ENCODE results near the gene RDH13. TPM values are rescaled to one million over a fixed set of nuclear protein-coding genes. Genes with fewer than 3 reads are reported as not detected.

Gene RDH13
- total and polyA plus RNA-seq, 10 of the 15 experiments (the other 5 are each of a cell fraction or from before 2014, with no cell fraction given), result 1.3 to 11.6 (median 8.9) TPM

DNA sequence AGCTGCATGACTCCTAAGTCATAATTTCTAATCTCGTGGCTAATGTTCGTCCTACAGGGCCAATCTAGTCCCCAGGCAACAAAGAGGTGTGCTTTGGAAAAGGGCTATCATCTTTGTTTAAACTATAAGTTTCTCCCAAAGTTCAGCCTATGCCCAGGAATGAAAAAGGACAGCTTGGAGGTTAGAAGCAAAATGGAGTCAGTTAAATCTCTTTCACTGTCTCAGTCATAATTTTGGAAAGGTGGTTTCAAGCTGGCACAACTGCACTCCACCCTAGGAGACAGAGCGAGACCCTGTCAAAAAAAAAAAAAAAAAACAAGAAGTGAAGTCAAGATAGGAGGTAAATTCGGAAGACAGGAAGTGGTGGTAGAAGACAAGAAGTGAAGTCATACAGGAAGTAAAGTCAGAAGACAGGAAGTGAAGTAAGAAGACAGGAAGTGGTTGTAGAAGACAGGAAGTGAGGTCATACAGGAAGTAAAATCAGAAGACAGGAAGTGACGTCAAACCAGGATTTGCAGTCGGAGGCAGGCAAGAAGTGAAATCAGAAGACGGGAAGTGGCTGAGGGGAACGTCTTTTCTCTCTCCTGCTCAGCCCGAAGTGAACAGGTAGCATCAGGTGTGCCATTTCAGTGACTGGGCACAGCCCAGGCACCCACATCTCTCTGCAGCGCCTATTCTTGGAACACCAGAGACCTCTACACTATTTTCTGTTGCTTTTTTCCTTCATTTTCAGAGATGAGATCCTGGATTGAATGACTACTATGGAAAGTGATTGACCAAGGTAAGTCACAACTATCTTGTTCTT is 57.1 kb downstream of the RDH13 start (continued):
- TF ChIP-seq, protein P1, sequence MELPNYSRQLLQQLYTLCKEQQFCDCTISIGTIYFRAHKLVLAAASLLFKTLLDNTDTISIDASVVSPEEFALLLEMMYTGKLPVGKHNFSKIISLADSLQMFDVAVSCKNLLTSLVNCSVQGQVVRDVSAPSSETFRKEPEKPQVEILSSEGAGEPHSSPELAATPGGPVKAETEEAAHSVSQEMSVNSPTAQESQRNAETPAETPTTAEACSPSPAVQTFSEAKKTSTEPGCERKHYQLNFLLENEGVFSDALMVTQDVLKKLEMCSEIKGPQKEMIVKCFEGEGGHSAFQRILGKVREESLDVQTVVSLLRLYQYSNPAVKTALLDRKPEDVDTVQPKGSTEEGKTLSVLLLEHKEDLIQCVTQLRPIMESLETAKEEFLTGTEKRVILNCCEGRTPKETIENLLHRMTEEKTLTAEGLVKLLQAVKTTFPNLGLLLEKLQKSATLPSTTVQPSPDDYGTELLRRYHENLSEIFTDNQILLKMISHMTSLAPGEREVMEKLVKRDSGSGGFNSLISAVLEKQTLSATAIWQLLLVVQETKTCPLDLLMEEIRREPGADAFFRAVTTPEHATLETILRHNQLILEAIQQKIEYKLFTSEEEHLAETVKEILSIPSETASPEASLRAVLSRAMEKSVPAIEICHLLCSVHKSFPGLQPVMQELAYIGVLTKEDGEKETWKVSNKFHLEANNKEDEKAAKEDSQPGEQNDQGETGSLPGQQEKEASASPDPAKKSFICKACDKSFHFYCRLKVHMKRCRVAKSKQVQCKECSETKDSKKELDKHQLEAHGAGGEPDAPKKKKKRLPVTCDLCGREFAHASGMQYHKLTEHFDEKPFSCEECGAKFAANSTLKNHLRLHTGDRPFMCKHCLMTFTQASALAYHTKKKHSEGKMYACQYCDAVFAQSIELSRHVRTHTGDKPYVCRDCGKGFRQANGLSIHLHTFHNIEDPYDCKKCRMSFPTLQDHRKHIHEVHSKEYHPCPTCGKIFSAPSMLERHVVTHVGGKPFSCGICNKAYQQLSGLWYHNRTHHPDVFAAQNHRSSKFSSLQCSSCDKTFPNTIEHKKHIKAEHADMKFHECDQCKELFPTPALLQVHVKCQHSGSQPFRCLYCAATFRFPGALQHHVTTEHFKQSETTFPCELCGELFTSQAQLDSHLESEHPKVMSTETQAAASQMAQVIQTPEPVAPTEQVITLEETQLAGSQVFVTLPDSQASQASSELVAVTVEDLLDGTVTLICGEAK (IDR thresholded peaks at IDR 0.05; ENCODE audit: borderline replicate concordance), result peak; percentile 92
- TF ChIP-seq JUNB (IDR thresholded peaks at IDR 0.05) (0 out of 2 replicates have a peak, but pooled peaks have one; percentile 4), CREM (IDR thresholded peaks at IDR 0.05; ENCODE audit: low read depth) (peak; percentile 73), GABPA (IDR thresholded peaks at IDR 0.05; ENCODE audit: low read depth) (peak; percentile 94), PAX5 (IDR thresholded peaks at IDR 0.05; ENCODE audit: borderline replicate concordance, low read depth, low read length) (no peak), RBBP5 (conservative IDR thresholded peaks at IDR 0.05) (no peak), CREB1 (IDR thresholded peaks at IDR 0.05; ENCODE audit: low read depth) (peak; percentile 93), MXI1 (IDR thresholded peaks at IDR 0.05; ENCODE audit: low read depth, low read length) (no peak), EGR1 (IDR thresholded peaks at IDR 0.05; ENCODE audit: borderline replicate concordance in 1 of 2, low read depth in 2 of 2, low read length in 2 of 2) (no peak), NBN (IDR thresholded peaks at IDR 0.05) (peak; percentile 63; the same call in 1 of the 2 replicates), POLR2A (IDR thresholded peaks at IDR 0.05; ENCODE audit: low read depth, low read length) (peak; percentile 68), RUNX3 (IDR thresholded peaks at IDR 0.05; ENCODE audit: low read length) (peak; percentile 41; the same call in 1 of the 2 replicates), ETV6 (conservative IDR thresholded peaks at IDR 0.05 in 1 of 2, IDR thresholded peaks at IDR 0.05 in 1 of 2; ENCODE audit: borderline replicate concordance in 1 of 2, low read depth in 1 of 2) (peak in 1 of 2 experiments; percentile 86; a peak in 2 of 4 replicates), LARP7 (IDR thresholded peaks at IDR 0.05) (no peak), POLR2AphosphoS5 (IDR thresholded peaks at IDR 0.05; ENCODE audit: low read length) (peak; percentile 59)
- TF ChIP-seq, protein P2, sequence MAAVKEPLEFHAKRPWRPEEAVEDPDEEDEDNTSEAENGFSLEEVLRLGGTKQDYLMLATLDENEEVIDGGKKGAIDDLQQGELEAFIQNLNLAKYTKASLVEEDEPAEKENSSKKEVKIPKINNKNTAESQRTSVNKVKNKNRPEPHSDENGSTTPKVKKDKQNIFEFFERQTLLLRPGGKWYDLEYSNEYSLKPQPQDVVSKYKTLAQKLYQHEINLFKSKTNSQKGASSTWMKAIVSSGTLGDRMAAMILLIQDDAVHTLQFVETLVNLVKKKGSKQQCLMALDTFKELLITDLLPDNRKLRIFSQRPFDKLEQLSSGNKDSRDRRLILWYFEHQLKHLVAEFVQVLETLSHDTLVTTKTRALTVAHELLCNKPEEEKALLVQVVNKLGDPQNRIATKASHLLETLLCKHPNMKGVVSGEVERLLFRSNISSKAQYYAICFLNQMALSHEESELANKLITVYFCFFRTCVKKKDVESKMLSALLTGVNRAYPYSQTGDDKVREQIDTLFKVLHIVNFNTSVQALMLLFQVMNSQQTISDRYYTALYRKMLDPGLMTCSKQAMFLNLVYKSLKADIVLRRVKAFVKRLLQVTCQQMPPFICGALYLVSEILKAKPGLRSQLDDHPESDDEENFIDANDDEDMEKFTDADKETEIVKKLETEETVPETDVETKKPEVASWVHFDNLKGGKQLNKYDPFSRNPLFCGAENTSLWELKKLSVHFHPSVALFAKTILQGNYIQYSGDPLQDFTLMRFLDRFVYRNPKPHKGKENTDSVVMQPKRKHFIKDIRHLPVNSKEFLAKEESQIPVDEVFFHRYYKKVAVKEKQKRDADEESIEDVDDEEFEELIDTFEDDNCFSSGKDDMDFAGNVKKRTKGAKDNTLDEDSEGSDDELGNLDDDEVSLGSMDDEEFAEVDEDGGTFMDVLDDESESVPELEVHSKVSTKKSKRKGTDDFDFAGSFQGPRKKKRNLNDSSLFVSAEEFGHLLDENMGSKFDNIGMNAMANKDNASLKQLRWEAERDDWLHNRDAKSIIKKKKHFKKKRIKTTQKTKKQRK (IDR thresholded peaks at IDR 0.05; ENCODE audit: low read depth, low read length), result no peak
- TF ChIP-seq, protein P3, sequence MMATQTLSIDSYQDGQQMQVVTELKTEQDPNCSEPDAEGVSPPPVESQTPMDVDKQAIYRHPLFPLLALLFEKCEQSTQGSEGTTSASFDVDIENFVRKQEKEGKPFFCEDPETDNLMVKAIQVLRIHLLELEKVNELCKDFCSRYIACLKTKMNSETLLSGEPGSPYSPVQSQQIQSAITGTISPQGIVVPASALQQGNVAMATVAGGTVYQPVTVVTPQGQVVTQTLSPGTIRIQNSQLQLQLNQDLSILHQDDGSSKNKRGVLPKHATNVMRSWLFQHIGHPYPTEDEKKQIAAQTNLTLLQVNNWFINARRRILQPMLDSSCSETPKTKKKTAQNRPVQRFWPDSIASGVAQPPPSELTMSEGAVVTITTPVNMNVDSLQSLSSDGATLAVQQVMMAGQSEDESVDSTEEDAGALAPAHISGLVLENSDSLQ (IDR thresholded peaks at IDR 0.05), result peak; percentile 60
- TF ChIP-seq, protein P4, sequence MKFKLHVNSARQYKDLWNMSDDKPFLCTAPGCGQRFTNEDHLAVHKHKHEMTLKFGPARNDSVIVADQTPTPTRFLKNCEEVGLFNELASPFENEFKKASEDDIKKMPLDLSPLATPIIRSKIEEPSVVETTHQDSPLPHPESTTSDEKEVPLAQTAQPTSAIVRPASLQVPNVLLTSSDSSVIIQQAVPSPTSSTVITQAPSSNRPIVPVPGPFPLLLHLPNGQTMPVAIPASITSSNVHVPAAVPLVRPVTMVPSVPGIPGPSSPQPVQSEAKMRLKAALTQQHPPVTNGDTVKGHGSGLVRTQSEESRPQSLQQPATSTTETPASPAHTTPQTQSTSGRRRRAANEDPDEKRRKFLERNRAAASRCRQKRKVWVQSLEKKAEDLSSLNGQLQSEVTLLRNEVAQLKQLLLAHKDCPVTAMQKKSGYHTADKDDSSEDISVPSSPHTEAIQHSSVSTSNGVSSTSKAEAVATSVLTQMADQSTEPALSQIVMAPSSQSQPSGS (IDR thresholded peaks at IDR 0.05; ENCODE audit: low read length), result peak; percentile 87
- TF ChIP-seq, protein P5, sequence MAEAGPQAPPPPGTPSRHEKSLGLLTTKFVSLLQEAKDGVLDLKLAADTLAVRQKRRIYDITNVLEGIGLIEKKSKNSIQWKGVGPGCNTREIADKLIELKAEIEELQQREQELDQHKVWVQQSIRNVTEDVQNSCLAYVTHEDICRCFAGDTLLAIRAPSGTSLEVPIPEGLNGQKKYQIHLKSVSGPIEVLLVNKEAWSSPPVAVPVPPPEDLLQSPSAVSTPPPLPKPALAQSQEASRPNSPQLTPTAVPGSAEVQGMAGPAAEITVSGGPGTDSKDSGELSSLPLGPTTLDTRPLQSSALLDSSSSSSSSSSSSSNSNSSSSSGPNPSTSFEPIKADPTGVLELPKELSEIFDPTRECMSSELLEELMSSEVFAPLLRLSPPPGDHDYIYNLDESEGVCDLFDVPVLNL (IDR thresholded peaks at IDR 0.05; ENCODE audit: low read depth, low read length), result no peak

Data from GM12878 (cell line).